Tibial nerve (tissue), 4 donors: ENCODE results near the gene DCTD. TPM values are rescaled to one million over a fixed set of nuclear protein-coding genes. Genes with fewer than 3 reads are reported as not detected.

Source experiments
- DNase-seq, 2 donors: peaks; one replicate each; pipeline ENCODE4 v3.0.0-alpha.2; 2019; ENCODE audit warnings: low spot score in 2 of 2
- H3K27ac ChIP-seq, 4 donors: fragments of 200-600 bp; sonication (generic) in 3 of 4; one replicate each; pipeline ENCODE4 v1.5.1; 2017 to 2019; ENCODE audit warnings: mild to moderate bottlenecking in 1 of 4
- H3K27me3 ChIP-seq, 2 donors: fragments of 200-600 bp; sonication (generic) in 1 of 2; one replicate each; pipeline versions ENCODE4 v1.5.1 to v1.6.0; 2017 to 2019
- H3K36me3 ChIP-seq, 3 donors: fragments of 200-600 bp; sonication (generic); one replicate each; pipeline ENCODE4 v1.5.1; 2018 to 2019
- H3K4me1 ChIP-seq, 4 donors: fragments of 200-600 bp; sonication (generic) in 3 of 4; one replicate each; pipeline ENCODE4 v1.5.1; 2017 to 2019
- H3K4me3 ChIP-seq, 4 donors: fragments of 200-600 bp; sonication (generic) in 3 of 4; one replicate each; pipeline ENCODE4 v1.5.1; 2017 to 2019; ENCODE audit warnings: mild to moderate bottlenecking in 1 of 4, moderate library complexity in 1 of 4
- H3K9me3 ChIP-seq, 4 donors: fragments of 200-600 bp; sonication (generic) in 3 of 4; one replicate each; pipeline ENCODE4 v1.5.1; 2017 to 2019
- CTCF ChIP-seq, 5 experiments: fragments of 200-600 bp in 3 of 5; fragments of 450-650 bp in 2 of 5; sonication (generic) in 3 of 5; IDR thresholded peaks; one replicate each; pipeline ENCODE4 v1.5.1; 2016 to 2019; ENCODE audit warnings: antibody characterized with exemption in 5 of 5, mild to moderate bottlenecking in 3 of 5, moderate library complexity in 2 of 5
- EP300 ChIP-seq, 2 donors: sonication (generic); formaldehyde crosslinking; IDR thresholded peaks; one replicate each; pipeline ENCODE4 v1.6.1; 2017; ENCODE audit warnings: antibody characterized with exemption in 2 of 2, mild to moderate bottlenecking in 1 of 2
- POLR2A ChIP-seq, 2 donors: fragments of 450-650 bp; IDR thresholded peaks; one replicate each; pipeline ENCODE4 v1.6.1; 2017; ENCODE audit warnings: antibody characterized with exemption in 2 of 2, mild to moderate bottlenecking in 2 of 2, moderate library complexity in 2 of 2
- WGBS, 2 donors: methylation state at CpG; one replicate each; pipeline ENCODE4 v1.1.5; 2018; 5-methylcytosine and 5-hydroxymethylcytosine counted together
- total RNA-seq, 4 donors: library from RNA; depleted of rRNA; stranded (reverse); fragments of >200 nt; gene quantifications; one replicate each; pipeline ENCODE4 v1.1.0, GENCODE V29; 2016

DCTD gene
- total RNA-seq, 4 donors from 2014 or later = 50.4 to 76.3 (median 55.8) TPM

DNA sequence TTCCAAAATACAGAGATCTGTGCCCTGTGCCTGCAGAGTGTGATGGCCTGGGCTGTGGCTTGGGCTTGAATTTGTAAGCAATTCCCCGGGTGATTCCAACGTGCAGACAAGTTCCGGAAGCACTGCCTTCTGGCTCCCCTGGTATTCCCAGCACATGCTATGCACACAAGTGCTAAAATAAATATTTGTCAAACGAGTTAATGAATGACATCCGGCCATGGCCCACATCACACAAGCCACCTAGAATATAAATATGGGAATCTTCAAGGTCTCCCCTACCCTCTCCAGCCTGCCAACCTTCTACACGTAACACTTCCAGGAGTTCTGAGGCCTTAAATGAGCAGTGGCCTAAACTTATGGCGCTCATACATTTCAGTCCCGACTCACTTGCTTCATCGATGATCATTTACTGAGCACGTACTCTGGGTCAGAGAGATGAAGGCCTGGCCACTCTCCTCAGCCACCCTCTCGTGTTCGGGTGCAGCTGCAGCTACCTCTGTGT is 21.3 kb downstream of the DCTD start:
- no peaks in the 10 kb centered on the region for H3K9me3 ChIP-seq
- no peak for DNase-seq
- no peaks in the 10 kb centered on the region for H3K4me1 ChIP-seq
- no peak overlapping the region for H3K27ac ChIP-seq
- H3K27me3 ChIP-seq = no peaks in the 10 kb centered on the region
- peaks cover 0 to 92% (median 2%) of the 10 kb centered on the region in 3 donors for H3K36me3 ChIP-seq
- no peak overlapping the region for H3K4me3 ChIP-seq
- 87 to 90% methylated on average over 12 of the region's 12 CpGs for WGBS, 2 donors
- TF ChIP-seq POLR2A (IDR thresholded peaks at IDR 0.05) (no peak), EP300 (IDR thresholded peaks at IDR 0.05) (no peak), CTCF (IDR thresholded peaks at IDR 0.05) (no peak)

DNA sequence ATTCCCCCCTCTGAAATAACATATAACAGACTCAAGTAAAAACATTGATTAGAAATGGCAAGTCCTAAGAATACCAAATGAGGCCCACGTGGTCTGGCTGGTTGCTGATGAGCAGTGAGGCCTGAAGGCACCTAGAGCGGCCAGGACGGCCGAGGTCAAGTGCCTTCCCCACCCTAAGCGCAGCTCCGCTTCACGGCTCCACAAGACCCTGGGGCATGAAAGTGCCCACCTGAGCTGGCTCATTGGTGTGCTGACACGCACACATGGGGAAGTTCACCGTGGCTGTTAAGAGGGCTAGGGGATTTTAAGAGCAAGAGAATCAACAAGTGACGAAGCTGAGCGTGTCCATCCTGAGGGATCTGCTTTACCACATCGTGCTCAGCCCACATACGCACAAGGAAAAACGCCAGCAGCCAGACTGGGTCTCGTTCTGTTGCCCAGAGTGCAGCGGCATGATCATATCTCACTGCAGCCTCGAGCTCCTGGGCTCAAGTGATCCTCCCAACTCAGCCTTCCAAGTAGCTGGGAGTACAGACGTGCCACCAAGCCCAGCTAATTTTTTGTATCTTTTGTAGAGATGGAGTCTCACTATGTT is 22.4 kb downstream of the DCTD start:
- no peak for TF ChIP-seq EP300 (IDR thresholded peaks at IDR 0.05)
- TF ChIP-seq CTCF (IDR thresholded peaks at IDR 0.05) = no peak
- no peak for TF ChIP-seq POLR2A (IDR thresholded peaks at IDR 0.05)

GRCh38 chr4:182893474-182894080 is 23.6 kb downstream of the DCTD start:
- no peak for DNase-seq
- Histone ChIP-seq H3K36me3 (peaks cover 0 to 93% (median 6%) of the 10 kb centered on the region in 3 donors), H3K9me3 (no peaks in the 10 kb centered on the region), H3K4me3 (no peak overlapping the region), H3K27me3 (no peaks in the 10 kb centered on the region), H3K4me1 (no peaks in the 10 kb centered on the region), H3K27ac (no peak overlapping the region)
- 87 to 92% methylated on average over 12 to 16 of the region's 19 CpGs for WGBS, 2 donors
- TF ChIP-seq EP300 (IDR thresholded peaks at IDR 0.05) (no peak), POLR2A (IDR thresholded peaks at IDR 0.05) (no peak), CTCF (IDR thresholded peaks at IDR 0.05) (no peak)

More for the DNA sequence above, 22.4 kb downstream of the DCTD start:
- Histone ChIP-seq H3K27ac (no peak overlapping the region), H3K36me3 (peaks cover 1 to 93% (median 6%) of the 10 kb centered on the region in 3 donors), H3K27me3 (no peaks in the 10 kb centered on the region), H3K9me3 (no peaks in the 10 kb centered on the region), H3K4me3 (no peak overlapping the region), H3K4me1 (no peaks in the 10 kb centered on the region)
- no peak for DNase-seq
- 90 to 95% methylated on average over 18 of the region's 18 CpGs for WGBS, 2 donors

GRCh38 chr4:182893047-182893446 is 24.1 kb downstream of the DCTD start:
- Histone ChIP-seq H3K27ac (no peak overlapping the region), H3K4me1 (no peaks in the 10 kb centered on the region), H3K9me3 (no peaks in the 10 kb centered on the region), H3K4me3 (no peak overlapping the region), H3K27me3 (no peaks in the 10 kb centered on the region), H3K36me3 (peaks cover 0 to 93% (median 6%) of the 10 kb centered on the region in 3 donors)
- 93 to 97% methylated on average over 6 of the region's 6 CpGs for WGBS, 2 donors
- DNase-seq = no peak
- TF ChIP-seq CTCF (IDR thresholded peaks at IDR 0.05) (no peak), EP300 (IDR thresholded peaks at IDR 0.05) (no peak), POLR2A (IDR thresholded peaks at IDR 0.05) (no peak)

DNA sequence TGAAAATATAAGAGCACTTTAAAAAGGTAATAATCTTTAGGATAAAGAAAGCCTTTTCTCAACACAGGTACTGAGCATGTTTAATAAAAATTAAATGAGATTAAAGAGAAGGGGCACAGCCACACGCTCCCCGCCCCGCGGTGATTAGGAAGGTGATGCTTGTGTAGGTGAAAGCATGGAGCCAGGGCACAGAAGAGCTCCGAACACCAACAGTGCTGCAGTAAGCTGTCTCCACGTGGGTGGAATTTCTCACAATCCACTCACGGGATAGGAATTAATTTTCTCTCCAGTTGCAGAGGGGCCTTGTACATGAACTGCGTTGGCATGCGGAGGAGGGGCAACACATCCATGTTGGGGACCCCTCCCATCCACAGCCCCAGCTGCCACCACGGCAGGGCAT is 27.0 kb downstream of the DCTD start:
- peaks cover 0 to 93% (median 6%) of the 10 kb centered on the region in 3 donors for H3K36me3 ChIP-seq
- H3K4me1 ChIP-seq = peaks cover 0 to 5% (median 0%) of the 10 kb centered on the region in 4 donors
- no peak overlapping the region for H3K4me3 ChIP-seq
- H3K9me3 ChIP-seq = peaks cover 0 to 3% (median under 1%) of the 10 kb centered on the region in 4 donors
- no peak for DNase-seq
- TF ChIP-seq EP300 (IDR thresholded peaks at IDR 0.05) (no peak), POLR2A (IDR thresholded peaks at IDR 0.05) (no peak), CTCF (IDR thresholded peaks at IDR 0.05) (no peak)
- no peaks in the 10 kb centered on the region for H3K27me3 ChIP-seq
- WGBS, 2 donors = 73 to 88% methylated on average over 10 of the region's 10 CpGs
- no peak overlapping the region for H3K27ac ChIP-seq
